Stimulated activated CD8-positive, alpha-beta memory T cell treated with anti-CD3 and anti-CD28 coated beads, Interleukin-4, amount 100 ng/mL, for 24 hours (primary cell): ENCODE measurements around the gene ULBP3.

ENCODE experiments used
- DNase-seq: peaks from one replicate; pipeline ENCODE4 v3.0.0-alpha.2; 2020; ENCODE audit warnings: low read depth

ULBP3 gene

GRCh38 chr6:150068720-150069648, at the start of gene ULBP3:
Gene ULBP3 (minus strand): TSS chr6:150069121. CDS start chr6:150069066, 55 bp downstream.
- peak; percentile 70 for DNase-seq

- DNase-seq, result no peak
Measured at GRCh38 chr6:150118627-150119026, 49.7 kb upstream of the ULBP3 start.

- no peak for DNase-seq
Measured at GRCh38 chr6:150118203-150118602, 49.3 kb upstream of the ULBP3 start.

- DNase-seq, result no peak
Measured at GRCh38 chr6:150116200-150116800, 47.4 kb upstream of the ULBP3 start.

- DNase-seq, result no peak
Measured at GRCh38 chr6:150115769-150116168, 46.8 kb upstream of the ULBP3 start.

- no peak for DNase-seq
Measured at GRCh38 chr6:150112233-150112632, 43.3 kb upstream of the ULBP3 start.

GRCh38 chr6:150102750-150103270, 33.9 kb upstream of the ULBP3 start:
- no peak for DNase-seq

- DNase-seq, result no peak
Measured at GRCh38 chr6:150100745-150101144, 31.8 kb upstream of the ULBP3 start.

- no peak for DNase-seq
Measured at GRCh38 chr6:150099953-150100352, 31.0 kb upstream of the ULBP3 start.

GRCh38 chr6:150099546-150099945, 30.6 kb upstream of the ULBP3 start:
- no peak for DNase-seq

GRCh38 chr6:150098155-150098554, 29.2 kb upstream of the ULBP3 start:
- no peak for DNase-seq

- no peak for DNase-seq
Measured at GRCh38 chr6:150093397-150093796, 24.5 kb upstream of the ULBP3 start.

GRCh38 chr6:150091476-150091875, 22.6 kb upstream of the ULBP3 start:
- DNase-seq, result no peak

GRCh38 chr6:150090328-150090727, 21.4 kb upstream of the ULBP3 start:
- no peak for DNase-seq

- no peak for DNase-seq
Measured at GRCh38 chr6:150088481-150089154, 19.7 kb upstream of the ULBP3 start.

GRCh38 chr6:150087336-150087735, 18.4 kb upstream of the ULBP3 start:
- no peak for DNase-seq

- DNase-seq, result no peak
Measured at GRCh38 chr6:150086026-150086425, 17.1 kb upstream of the ULBP3 start.

- no peak for DNase-seq
Measured at GRCh38 chr6:150084426-150084825, 15.5 kb upstream of the ULBP3 start.

GRCh38 chr6:150083839-150084238, 14.9 kb upstream of the ULBP3 start:
- DNase-seq, result no peak

GRCh38 chr6:150081702-150082101, 12.8 kb upstream of the ULBP3 start:
- DNase-seq, result no peak

GRCh38 chr6:150079604-150080003, 10.7 kb upstream of the ULBP3 start:
- no peak for DNase-seq

- no peak for DNase-seq
Measured at GRCh38 chr6:150078788-150079187, 9.9 kb upstream of the ULBP3 start.
